Panc1 (cell line): ENCODE data around the gene LHFPL2.

Source experiments
- TF ChIP-seq, protein P1 (sequence below): fragments of 450-650 bp; IDR thresholded peaks from 2 replicates; pipeline ENCODE4 v1.5.1; 2017; ENCODE audit warnings: mild to moderate bottlenecking
- TF ChIP-seq, protein P2 (sequence below), 2 experiments: IDR thresholded peaks; 2 replicates each; pipeline ENCODE4 v1.6.1; 2011 to 2012; ENCODE audit warnings: low read depth in 2 of 2, control low read depth in 1 of 2, low read length in 1 of 2, mild to moderate bottlenecking in 1 of 2, moderate library complexity in 1 of 2; ENCODE audit not compliant: insufficient read depth in 1 of 2

DNA sequence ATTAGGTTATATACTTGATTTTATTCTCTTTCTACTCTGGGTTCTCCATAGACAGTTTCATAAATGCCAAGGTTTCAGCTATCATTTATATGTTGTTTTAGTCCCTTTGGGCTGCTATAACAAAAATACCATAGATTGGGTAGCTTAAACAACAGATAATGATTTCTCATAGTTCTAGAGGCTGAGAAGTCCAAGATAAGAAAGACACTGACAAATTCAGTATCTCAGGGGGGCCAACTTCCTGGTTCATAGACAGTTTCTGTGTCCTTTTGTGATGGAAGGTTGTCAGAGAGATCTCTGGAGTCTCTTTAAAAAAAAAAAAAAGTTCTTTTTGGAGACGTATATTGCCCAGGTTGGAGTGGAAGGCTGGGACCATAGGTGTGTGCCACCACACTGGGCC, 174.8 kb downstream of the LHFPL2 start:
- TF ChIP-seq, protein P1, sequence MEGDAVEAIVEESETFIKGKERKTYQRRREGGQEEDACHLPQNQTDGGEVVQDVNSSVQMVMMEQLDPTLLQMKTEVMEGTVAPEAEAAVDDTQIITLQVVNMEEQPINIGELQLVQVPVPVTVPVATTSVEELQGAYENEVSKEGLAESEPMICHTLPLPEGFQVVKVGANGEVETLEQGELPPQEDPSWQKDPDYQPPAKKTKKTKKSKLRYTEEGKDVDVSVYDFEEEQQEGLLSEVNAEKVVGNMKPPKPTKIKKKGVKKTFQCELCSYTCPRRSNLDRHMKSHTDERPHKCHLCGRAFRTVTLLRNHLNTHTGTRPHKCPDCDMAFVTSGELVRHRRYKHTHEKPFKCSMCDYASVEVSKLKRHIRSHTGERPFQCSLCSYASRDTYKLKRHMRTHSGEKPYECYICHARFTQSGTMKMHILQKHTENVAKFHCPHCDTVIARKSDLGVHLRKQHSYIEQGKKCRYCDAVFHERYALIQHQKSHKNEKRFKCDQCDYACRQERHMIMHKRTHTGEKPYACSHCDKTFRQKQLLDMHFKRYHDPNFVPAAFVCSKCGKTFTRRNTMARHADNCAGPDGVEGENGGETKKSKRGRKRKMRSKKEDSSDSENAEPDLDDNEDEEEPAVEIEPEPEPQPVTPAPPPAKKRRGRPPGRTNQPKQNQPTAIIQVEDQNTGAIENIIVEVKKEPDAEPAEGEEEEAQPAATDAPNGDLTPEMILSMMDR: no peak
- TF ChIP-seq, protein P2, sequence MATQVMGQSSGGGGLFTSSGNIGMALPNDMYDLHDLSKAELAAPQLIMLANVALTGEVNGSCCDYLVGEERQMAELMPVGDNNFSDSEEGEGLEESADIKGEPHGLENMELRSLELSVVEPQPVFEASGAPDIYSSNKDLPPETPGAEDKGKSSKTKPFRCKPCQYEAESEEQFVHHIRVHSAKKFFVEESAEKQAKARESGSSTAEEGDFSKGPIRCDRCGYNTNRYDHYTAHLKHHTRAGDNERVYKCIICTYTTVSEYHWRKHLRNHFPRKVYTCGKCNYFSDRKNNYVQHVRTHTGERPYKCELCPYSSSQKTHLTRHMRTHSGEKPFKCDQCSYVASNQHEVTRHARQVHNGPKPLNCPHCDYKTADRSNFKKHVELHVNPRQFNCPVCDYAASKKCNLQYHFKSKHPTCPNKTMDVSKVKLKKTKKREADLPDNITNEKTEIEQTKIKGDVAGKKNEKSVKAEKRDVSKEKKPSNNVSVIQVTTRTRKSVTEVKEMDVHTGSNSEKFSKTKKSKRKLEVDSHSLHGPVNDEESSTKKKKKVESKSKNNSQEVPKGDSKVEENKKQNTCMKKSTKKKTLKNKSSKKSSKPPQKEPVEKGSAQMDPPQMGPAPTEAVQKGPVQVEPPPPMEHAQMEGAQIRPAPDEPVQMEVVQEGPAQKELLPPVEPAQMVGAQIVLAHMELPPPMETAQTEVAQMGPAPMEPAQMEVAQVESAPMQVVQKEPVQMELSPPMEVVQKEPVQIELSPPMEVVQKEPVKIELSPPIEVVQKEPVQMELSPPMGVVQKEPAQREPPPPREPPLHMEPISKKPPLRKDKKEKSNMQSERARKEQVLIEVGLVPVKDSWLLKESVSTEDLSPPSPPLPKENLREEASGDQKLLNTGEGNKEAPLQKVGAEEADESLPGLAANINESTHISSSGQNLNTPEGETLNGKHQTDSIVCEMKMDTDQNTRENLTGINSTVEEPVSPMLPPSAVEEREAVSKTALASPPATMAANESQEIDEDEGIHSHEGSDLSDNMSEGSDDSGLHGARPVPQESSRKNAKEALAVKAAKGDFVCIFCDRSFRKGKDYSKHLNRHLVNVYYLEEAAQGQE (IDR thresholded peaks at IDR 0.05; ENCODE audit: insufficient read depth in 1 of 2, low read depth in 2 of 2, low read length in 1 of 2): no peak
